Endodermal cell (in vitro differentiated cells): ENCODE results near the gene CEP164. TPM values are rescaled to one million over a fixed set of nuclear protein-coding genes. Genes with fewer than 3 reads are reported as not detected.
"Not testable (repeated sequence)": the region's sequence is repeated elsewhere in the genome, so short reads cannot be mapped to it uniquely, and the experiment has no call there.

Source experiments
- DNase-seq: peaks from one replicate; pipeline ENCODE4 v3.0.0-alpha.2; 2017
- H3K27ac ChIP-seq: 2 replicates; pipeline ENCODE4 v1.5.1; 2013; ENCODE audit warnings: mild to moderate bottlenecking, low read depth, low read length, moderate library complexity
- H3K27me3 ChIP-seq: 2 replicates; pipeline ENCODE4 v1.6.1; 2013; ENCODE audit warnings: mild to moderate bottlenecking, low read length, moderate library complexity; ENCODE audit not compliant: insufficient read depth, control insufficient read depth, poor library complexity, severe bottlenecking
- H3K36me3 ChIP-seq: 2 replicates; pipeline ENCODE4 v1.7.0; 2013; ENCODE audit warnings: mild to moderate bottlenecking, low read length, moderate library complexity; ENCODE audit not compliant: control insufficient read depth, insufficient read depth
- H3K4me1 ChIP-seq: one replicate; pipeline ENCODE4 v1.7.0; 2013; ENCODE audit warnings: low read length; ENCODE audit not compliant: control insufficient read depth, insufficient read depth
- H3K4me3 ChIP-seq: 2 replicates; pipeline ENCODE4 v1.5.1; 2013; ENCODE audit warnings: mild to moderate bottlenecking, low read length, moderate library complexity
- H3K9ac ChIP-seq: 2 replicates; pipeline ENCODE4 v1.6.1; 2013; ENCODE audit warnings: mild to moderate bottlenecking, low read length, moderate library complexity; ENCODE audit not compliant: poor library complexity, severe bottlenecking; ENCODE audit errors: extremely low read depth
- H3K9me3 ChIP-seq: 2 replicates; pipeline ENCODE4 v1.6.1; 2013; ENCODE audit warnings: mild to moderate bottlenecking, low read length, moderate library complexity; ENCODE audit not compliant: control insufficient read depth
- H3K27ac Mint-ChIP-seq: 2 replicates; pipeline ENCODE4 v1.8.0; 2020; ENCODE audit warnings: mixed read lengths
- H3K27me3 Mint-ChIP-seq: 2 replicates; pipeline ENCODE4 v1.8.0; 2021; ENCODE audit warnings: mild to moderate bottlenecking, mixed read lengths; ENCODE audit not compliant: insufficient read depth
- H3K36me3 Mint-ChIP-seq: 2 replicates; pipeline ENCODE4 v1.8.0; 2020; ENCODE audit warnings: low read depth, mixed read lengths
- H3K4me1 Mint-ChIP-seq: 2 replicates; pipeline ENCODE4 v1.8.0; 2020; ENCODE audit warnings: mixed read lengths
- H3K4me3 Mint-ChIP-seq: 2 replicates; pipeline ENCODE4 v1.8.0; 2020; ENCODE audit warnings: mild to moderate bottlenecking, moderate library complexity, mixed read lengths
- H3K9me3 Mint-ChIP-seq: 2 replicates; pipeline ENCODE4 v1.8.0; 2020; ENCODE audit warnings: mild to moderate bottlenecking, mixed read lengths
- WGBS, 2 experiments: methylation state at CpG; one replicate each; pipeline versions ENCODE4 v1.1.5 to v1.1.7; 2013; ENCODE audit warnings: missing lambda C conversion rate in 2 of 2, mixed read lengths in 1 of 2; ENCODE audit not compliant: insufficient coverage in 1 of 2, insufficient read length in 1 of 2; 5-methylcytosine and 5-hydroxymethylcytosine counted together
- total RNA-seq, 2 donors: library from RNA; stranded (reverse); fragmentation: NEBNext Ultra II Directional in 1 of 2; extraction: Animal tissue kit (Norgen Biotek cat#: 25700) in 1 of 2; gene quantifications; 2 replicates in 1 of 2; 3 replicates in 1 of 2; pipeline ENCODE4 v1.2.1, GENCODE V29; 2021
- TF ChIP-seq, protein P1 (sequence below): fragments of 200-600 bp; sonication (generic); conservative IDR thresholded peaks from 2 replicates; pipeline ENCODE4 v1.5.0; 2021; ENCODE audit warnings: antibody characterized with exemption, mild to moderate bottlenecking

Gene CEP164
- total RNA-seq, 2 donors from 2014 or later: 32.7 to 33.6 TPM

DNA sequence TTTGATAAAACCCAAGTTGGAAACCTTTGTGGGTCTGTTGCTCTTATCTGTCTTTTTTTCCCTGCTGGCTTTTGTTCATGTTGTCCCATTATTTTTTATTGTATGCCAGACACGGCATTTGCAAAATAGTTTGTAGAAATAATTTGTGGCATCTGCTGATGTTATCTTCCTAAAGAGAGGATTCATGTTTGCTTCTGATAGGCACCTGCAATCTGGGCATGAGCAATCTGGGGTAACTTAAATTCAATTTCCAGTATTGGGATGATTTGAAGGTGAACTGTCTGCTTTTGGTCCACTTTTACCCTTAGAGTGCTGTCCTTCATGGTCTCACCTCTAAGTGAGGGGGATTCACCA lies 126.9 kb downstream of the CEP164 start:
- no peak for DNase-seq
- H3K27me3 Mint-ChIP-seq: peaks cover 7% of the 10 kb centered on the region
- H3K27ac ChIP-seq: no peak overlapping the region
- H3K9me3 Mint-ChIP-seq: peaks cover 12% of the 10 kb centered on the region
- H3K4me1 Mint-ChIP-seq: peaks cover 2% of the 10 kb centered on the region
- H3K27ac Mint-ChIP-seq: no peak overlapping the region
- no peak overlapping the region for H3K4me3 ChIP-seq
- H3K36me3 ChIP-seq: no peaks in the 10 kb centered on the region
- TF ChIP-seq, protein P1, sequence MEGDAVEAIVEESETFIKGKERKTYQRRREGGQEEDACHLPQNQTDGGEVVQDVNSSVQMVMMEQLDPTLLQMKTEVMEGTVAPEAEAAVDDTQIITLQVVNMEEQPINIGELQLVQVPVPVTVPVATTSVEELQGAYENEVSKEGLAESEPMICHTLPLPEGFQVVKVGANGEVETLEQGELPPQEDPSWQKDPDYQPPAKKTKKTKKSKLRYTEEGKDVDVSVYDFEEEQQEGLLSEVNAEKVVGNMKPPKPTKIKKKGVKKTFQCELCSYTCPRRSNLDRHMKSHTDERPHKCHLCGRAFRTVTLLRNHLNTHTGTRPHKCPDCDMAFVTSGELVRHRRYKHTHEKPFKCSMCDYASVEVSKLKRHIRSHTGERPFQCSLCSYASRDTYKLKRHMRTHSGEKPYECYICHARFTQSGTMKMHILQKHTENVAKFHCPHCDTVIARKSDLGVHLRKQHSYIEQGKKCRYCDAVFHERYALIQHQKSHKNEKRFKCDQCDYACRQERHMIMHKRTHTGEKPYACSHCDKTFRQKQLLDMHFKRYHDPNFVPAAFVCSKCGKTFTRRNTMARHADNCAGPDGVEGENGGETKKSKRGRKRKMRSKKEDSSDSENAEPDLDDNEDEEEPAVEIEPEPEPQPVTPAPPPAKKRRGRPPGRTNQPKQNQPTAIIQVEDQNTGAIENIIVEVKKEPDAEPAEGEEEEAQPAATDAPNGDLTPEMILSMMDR: no peak
- no peaks in the 10 kb centered on the region for H3K36me3 Mint-ChIP-seq
- no peak overlapping the region for H3K4me3 Mint-ChIP-seq
- H3K9ac ChIP-seq: no peak overlapping the region
- no peaks in the 10 kb centered on the region for H3K27me3 ChIP-seq
- WGBS, 2 experiments: 80 to 91% methylated on average over 1 of the region's 1 CpG
- peaks cover 9% of the 10 kb centered on the region for H3K9me3 ChIP-seq
- H3K4me1 ChIP-seq: no peaks in the 10 kb centered on the region

DNA sequence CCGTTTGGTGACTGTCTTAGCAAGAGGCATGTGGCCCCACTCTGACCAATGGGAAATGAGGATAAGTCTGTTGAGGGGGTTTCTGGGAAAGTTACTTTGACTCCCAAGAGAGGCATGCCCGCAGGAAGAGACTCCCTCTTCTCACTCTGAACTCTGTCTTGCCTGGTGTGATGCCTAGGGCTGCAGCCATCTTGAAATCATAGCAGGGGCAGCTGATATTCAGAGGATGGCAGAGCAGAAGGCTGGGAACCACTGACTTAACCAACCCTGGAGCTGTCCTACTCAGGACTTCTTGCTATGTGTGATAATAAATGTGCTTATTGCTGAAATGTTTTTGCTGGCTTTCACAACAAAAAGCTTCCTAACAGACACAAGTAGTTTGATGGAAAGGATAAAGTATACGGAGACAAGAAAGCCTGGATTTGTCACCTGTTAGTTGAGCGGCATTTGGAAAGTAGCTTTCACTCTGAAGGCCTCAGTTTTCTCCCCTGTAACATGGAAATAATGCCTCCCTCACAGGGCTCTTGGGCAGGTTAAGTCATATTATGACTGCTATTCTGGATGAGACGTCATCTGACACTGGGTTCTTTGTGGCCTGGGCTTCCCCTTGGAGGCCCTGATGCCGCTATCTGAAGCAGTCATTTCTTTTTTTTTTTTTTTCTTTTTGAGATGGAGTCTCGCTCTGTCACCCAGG lies 128.5 kb downstream of the CEP164 start:
- peaks cover 2% of the 10 kb centered on the region for H3K4me1 Mint-ChIP-seq
- H3K27me3 Mint-ChIP-seq: peaks cover 5% of the 10 kb centered on the region
- H3K4me3 Mint-ChIP-seq: no peak overlapping the region

DNA sequence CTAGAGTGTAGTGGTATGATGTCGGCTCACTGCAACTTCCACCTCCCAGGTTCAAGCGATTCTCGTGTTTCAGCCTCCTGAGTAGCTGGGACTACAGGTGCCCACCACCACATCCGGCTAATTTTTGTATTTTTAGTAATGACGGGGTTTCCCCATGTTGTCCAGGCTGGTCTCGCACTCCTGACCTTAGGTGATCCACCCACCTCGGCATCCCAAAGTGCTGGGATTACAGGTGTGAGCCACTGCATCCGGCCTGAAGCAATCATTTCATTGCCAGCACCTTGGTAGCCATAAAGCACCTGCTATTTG lies 129.0 kb downstream of the CEP164 start:
- not testable (repeated sequence) for H3K4me3 Mint-ChIP-seq, H3K27me3 ChIP-seq, H3K4me1 ChIP-seq, H3K27ac ChIP-seq, H3K9ac ChIP-seq, H3K36me3 Mint-ChIP-seq, H3K9me3 ChIP-seq, H3K27ac Mint-ChIP-seq, H3K4me3 ChIP-seq, H3K4me1 Mint-ChIP-seq, H3K36me3 ChIP-seq, H3K27me3 Mint-ChIP-seq, DNase-seq
- WGBS, 2 experiments: 92% methylated on average over 7 to 8 of the region's 8 CpGs
- H3K9me3 Mint-ChIP-seq: peaks cover 12% of the 10 kb centered on the region

More for the DNA sequence above, 128.5 kb downstream of the CEP164 start:
- TF ChIP-seq, protein P1: no peak
- 95 to 97% methylated on average over 5 to 7 of the region's 7 CpGs for WGBS, 2 experiments
- H3K4me1 ChIP-seq: no peaks in the 10 kb centered on the region
- H3K36me3 ChIP-seq: no peaks in the 10 kb centered on the region
- H3K9ac ChIP-seq: no peak overlapping the region
- no peaks in the 10 kb centered on the region for H3K36me3 Mint-ChIP-seq
- H3K27me3 ChIP-seq: no peaks in the 10 kb centered on the region
- no peak overlapping the region for H3K4me3 ChIP-seq
- no peak overlapping the region for H3K27ac Mint-ChIP-seq
- no peak overlapping the region for H3K27ac ChIP-seq
- H3K9me3 Mint-ChIP-seq: peaks cover 12% of the 10 kb centered on the region
- DNase-seq: no peak
- peaks cover 9% of the 10 kb centered on the region for H3K9me3 ChIP-seq
